NK-92 treated with Interleukin-12 subunit alpha and Interleukin-12 subunit beta, amount 100 ng/mL, for 24 hours (cell line): ENCODE results near the gene IL17C.
A peak's percentile ranks its signal among the peaks of the same experiment; 100 is the strongest.

Experiments
- DNase-seq: peaks from one replicate; lab custom pipeline; 2025; lab: John Stamatoyannopoulos, UW

IL17C gene

GRCh38 chr16:88645455-88645854 is 7.1 kb downstream of the IL17C start:
- no peak for DNase-seq

GRCh38 chr16:88645941-88646340 is 7.6 kb downstream of the IL17C start:
- DNase-seq, result no peak

GRCh38 chr16:88646345-88647034 is 8.1 kb downstream of the IL17C start:
- no peak for DNase-seq

GRCh38 chr16:88647178-88648070 is 9.1 kb downstream of the IL17C start:
- DNase-seq, result no peak

GRCh38 chr16:88649195-88649923 is 11.0 kb downstream of the IL17C start:
- DNase-seq, result no peak

GRCh38 chr16:88649924-88650748 is 11.8 kb downstream of the IL17C start:
- peak; percentile 38 for DNase-seq

GRCh38 chr16:88650749-88651275 is 12.4 kb downstream of the IL17C start, which contains the start of gene CYBA:
TSS of gene CYBA (minus strand) at chr16:88651053. CDS start at chr16:88651013, 40 bp downstream.
- peak; percentile 75 for DNase-seq

- peak; percentile 60 for DNase-seq
These were observed 13.1 kb downstream of the IL17C start for GRCh38 chr16:88651276-88651988.

GRCh38 chr16:88651989-88652761 is 13.8 kb downstream of the IL17C start:
- DNase-seq, result no peak

- no peak for DNase-seq
These were observed 14.3 kb downstream of the IL17C start for GRCh38 chr16:88652762-88653063.

GRCh38 chr16:88653101-88653500 is 14.7 kb downstream of the IL17C start:
- no peak for DNase-seq

GRCh38 chr16:88653596-88654362 is 15.4 kb downstream of the IL17C start:
- DNase-seq, result no peak

- no peak for DNase-seq
These were observed 16.1 kb downstream of the IL17C start for GRCh38 chr16:88654363-88655052.

GRCh38 chr16:88655053-88655732 is 16.8 kb downstream of the IL17C start:
- no peak for DNase-seq

GRCh38 chr16:88655733-88656281 is 17.4 kb downstream of the IL17C start:
- no peak for DNase-seq

GRCh38 chr16:88656291-88656980 is 18.1 kb downstream of the IL17C start:
- no peak for DNase-seq

- no peak for DNase-seq
These were observed 19.0 kb downstream of the IL17C start for GRCh38 chr16:88657371-88657770.
